Measurements from ENCODE around the gene SHLD1.

DNA sequence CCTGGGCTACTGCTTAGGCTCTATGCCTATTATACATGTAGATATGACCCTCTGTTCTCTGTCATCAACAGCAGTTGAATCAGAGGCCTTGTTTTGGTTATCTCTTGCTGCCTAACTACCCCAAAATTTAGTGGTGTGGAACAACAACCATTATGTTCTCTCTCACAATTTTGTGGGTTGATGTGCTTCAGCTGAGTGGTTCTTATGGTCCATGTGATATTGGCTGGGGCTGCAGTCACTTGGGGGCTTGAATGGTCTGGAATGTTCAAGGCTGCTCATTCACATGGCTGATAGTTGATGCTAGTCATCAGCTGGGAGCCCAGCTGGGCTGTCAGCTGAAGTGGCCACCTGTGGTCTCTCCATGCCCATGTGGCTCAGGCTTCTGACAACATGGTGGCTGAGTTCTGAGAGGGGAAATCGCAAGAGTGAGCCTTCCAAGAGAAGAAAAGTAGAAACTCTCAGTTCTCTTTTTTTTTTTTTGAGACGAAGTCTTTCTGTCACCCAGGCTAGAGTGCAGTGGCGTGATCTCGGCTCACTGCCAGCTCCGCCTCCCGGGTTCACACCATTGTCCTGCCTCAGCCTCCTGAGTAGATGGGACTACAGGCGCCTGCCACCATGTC is 47.8 kb downstream of the SHLD1 start:
- TF ChIP-seq, protein P1, sequence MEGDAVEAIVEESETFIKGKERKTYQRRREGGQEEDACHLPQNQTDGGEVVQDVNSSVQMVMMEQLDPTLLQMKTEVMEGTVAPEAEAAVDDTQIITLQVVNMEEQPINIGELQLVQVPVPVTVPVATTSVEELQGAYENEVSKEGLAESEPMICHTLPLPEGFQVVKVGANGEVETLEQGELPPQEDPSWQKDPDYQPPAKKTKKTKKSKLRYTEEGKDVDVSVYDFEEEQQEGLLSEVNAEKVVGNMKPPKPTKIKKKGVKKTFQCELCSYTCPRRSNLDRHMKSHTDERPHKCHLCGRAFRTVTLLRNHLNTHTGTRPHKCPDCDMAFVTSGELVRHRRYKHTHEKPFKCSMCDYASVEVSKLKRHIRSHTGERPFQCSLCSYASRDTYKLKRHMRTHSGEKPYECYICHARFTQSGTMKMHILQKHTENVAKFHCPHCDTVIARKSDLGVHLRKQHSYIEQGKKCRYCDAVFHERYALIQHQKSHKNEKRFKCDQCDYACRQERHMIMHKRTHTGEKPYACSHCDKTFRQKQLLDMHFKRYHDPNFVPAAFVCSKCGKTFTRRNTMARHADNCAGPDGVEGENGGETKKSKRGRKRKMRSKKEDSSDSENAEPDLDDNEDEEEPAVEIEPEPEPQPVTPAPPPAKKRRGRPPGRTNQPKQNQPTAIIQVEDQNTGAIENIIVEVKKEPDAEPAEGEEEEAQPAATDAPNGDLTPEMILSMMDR (IDR thresholded peaks at IDR 0.05), result no peak
- no peak for TF ChIP-seq POLR2A (IDR thresholded peaks at IDR 0.05)

Measured in lower leg skin (tissue), 3 donors.